Upper lobe of right lung (tissue), 1 donor: ENCODE results near the gene ICAM4. TPM values are rescaled to one million over a fixed set of nuclear protein-coding genes. Genes with fewer than 3 reads are reported as not detected.
A peak's percentile ranks its signal among the peaks of the same experiment; 100 is the strongest.

Source experiments
- ATAC-seq: fragments of 200-7000 bp; cut with Tn5 transposase; one replicate; pipeline ENCODE4 v1.9.1; 2020; ENCODE audit warnings: mild to moderate bottlenecking, moderate library complexity
- DNase-seq: peaks from one replicate; pipeline ENCODE4 v3.0.0-alpha.2; 2020
- H3K27ac ChIP-seq: fragments of 200-600 bp; one replicate; pipeline ENCODE4 v1.8.0; 2022
- H3K27me3 ChIP-seq: fragments of 200-600 bp; one replicate; pipeline ENCODE4 v1.8.0; 2022; ENCODE audit warnings: mild to moderate bottlenecking
- H3K36me3 ChIP-seq: fragments of 200-600 bp; one replicate; pipeline ENCODE4 v1.8.0; 2022
- H3K4me1 ChIP-seq: fragments of 200-600 bp; one replicate; pipeline ENCODE4 v1.8.0; 2022
- H3K4me3 ChIP-seq: fragments of 200-600 bp; one replicate; pipeline ENCODE4 v1.8.0; 2022; ENCODE audit warnings: mild to moderate bottlenecking
- H3K9me3 ChIP-seq: fragments of 200-600 bp; one replicate; pipeline ENCODE4 v1.8.0; 2022
- CTCF ChIP-seq: fragments of 200-600 bp; IDR thresholded peaks from one replicate; pipeline ENCODE4 v1.8.0; 2022; ENCODE audit warnings: antibody characterized with exemption
- intact Hi-C: fragments of 100-400 bp; cut with DNase I; formaldehyde crosslinking; loops from one replicate; pipeline ENCODE4 v1.11.0; 2022
- total RNA-seq: library from RNA; stranded (reverse); fragmentation: NEBNext Ultra II Directional; extraction: Animal tissue kit (Norgen Biotek cat#: 25700); gene quantifications from one replicate; pipeline ENCODE4 v1.2.1, GENCODE V29; 2021
- donor health status: DM: no; HTN: yes; CAD: no; lungs with severe emphysema.

Gene ICAM4
- total RNA-seq, 1 donor from 2014 or later: 11.1 TPM

DNA sequence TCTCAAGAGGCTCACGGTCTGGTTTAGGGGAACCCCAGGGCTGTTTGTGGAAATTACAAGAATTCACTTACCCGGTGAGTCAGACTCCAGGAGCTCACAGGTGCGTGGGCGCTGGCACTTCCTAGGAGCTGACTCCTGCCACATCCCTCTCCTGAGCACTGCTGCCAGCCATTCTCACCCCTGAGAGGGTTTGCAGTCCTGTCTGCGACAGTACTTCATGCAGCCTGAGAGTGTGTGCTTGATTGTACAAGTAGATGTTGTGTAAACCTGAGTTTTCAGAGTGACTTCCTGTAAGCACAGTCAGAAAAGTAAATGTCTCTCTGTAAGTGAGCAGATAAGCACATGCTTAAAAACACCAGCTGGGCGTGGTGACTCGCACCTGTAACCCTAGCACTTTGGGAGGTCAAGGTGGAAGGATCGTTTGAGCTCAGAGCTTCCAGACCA lies 26.6 kb upstream of the ICAM4 start:
- intact Hi-C loops: no loop called here
- no peaks in the 10 kb centered on the region for H3K9me3 ChIP-seq
- peaks cover 9% of the 10 kb centered on the region for H3K4me1 ChIP-seq
- H3K27ac ChIP-seq: peak overlapping the region; percentile 78
- H3K27me3 ChIP-seq: no peaks in the 10 kb centered on the region
- H3K4me3 ChIP-seq: no peak overlapping the region
- no peak for TF ChIP-seq CTCF
- ATAC-seq: peak; percentile 89
- H3K36me3 ChIP-seq: peaks cover 34% of the 10 kb centered on the region
- DNase-seq: peak; percentile 93

- no peak overlapping the region for H3K27ac ChIP-seq
- no peak overlapping the region for H3K4me3 ChIP-seq
- H3K27me3 ChIP-seq: no peaks in the 10 kb centered on the region
- no peak for TF ChIP-seq CTCF
- H3K4me1 ChIP-seq: peaks cover 9% of the 10 kb centered on the region
- intact Hi-C loops: no loop called here
- ATAC-seq (no peak), DNase-seq (no peak)
- H3K36me3 ChIP-seq: peaks cover 10% of the 10 kb centered on the region
- no peaks in the 10 kb centered on the region for H3K9me3 ChIP-seq
Measured at GRCh38 chr19:10262771-10263170, 24.0 kb upstream of the ICAM4 start.

DNA sequence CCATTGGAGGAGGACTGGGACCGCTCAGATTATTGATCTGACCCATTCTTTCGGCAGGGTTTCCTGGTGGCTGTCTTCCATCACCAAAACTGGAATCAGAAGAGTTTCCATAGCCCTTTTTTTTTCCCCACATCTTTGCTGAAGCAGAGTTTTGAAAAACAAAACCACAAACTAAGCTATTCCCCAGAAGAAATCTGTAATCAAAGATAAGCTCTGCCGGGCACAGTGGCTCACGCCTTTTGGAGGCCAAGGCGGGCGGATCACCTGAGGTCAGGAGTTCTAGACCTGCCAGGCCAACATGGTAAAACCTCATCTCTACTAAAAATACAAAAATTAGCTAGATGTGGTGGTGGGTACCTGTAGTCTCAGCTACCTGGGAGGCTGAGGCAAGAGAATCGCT lies 20.0 kb upstream of the ICAM4 start:
- ATAC-seq (no peak), DNase-seq (no peak)
- no peak for TF ChIP-seq CTCF

DNA sequence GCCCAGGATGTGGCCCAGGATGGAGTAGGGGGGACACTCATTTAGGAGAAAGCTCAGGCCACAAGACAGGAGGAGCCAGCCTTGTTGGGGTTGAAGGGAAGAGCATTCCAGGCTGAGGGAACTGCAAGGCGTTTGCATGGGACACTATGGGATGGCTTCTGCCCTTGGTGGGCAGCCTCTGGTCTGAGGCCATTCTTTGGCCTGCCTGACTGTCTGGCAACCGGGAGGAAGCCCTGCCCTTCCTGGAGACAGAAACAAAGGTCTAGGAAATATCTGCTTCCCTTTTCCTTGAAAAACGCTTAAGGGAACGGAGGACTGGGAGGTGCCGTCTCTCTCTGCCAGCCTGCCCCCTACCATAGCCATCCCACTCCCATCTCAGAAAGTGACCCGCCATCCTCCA lies 18.7 kb upstream of the ICAM4 start:
- Histone ChIP-seq H3K27me3 (no peaks in the 10 kb centered on the region), H3K4me1 (peaks cover 6% of the 10 kb centered on the region), H3K9me3 (no peaks in the 10 kb centered on the region), H3K27ac (peak overlapping the region; percentile 95), H3K4me3 (no peak overlapping the region), H3K36me3 (no peaks in the 10 kb centered on the region)
- no peak for TF ChIP-seq CTCF
- no peak for ATAC-seq
- intact Hi-C loops: loop anchor here (2.0 kb wide), 1 partner anchor 121 kb away; no protein-coding TSS in a partner anchor
- DNase-seq: no peak

More for the DNA sequence above, 20.0 kb upstream of the ICAM4 start:
- H3K27ac ChIP-seq: peak overlapping the region; percentile 11
- no peaks in the 10 kb centered on the region for H3K27me3 ChIP-seq
- H3K9me3 ChIP-seq: no peaks in the 10 kb centered on the region
- H3K4me1 ChIP-seq: no peaks in the 10 kb centered on the region
- H3K4me3 ChIP-seq: no peak overlapping the region
- intact Hi-C loops: no loop called here
- H3K36me3 ChIP-seq: no peaks in the 10 kb centered on the region

- DNase-seq (peak; percentile 94), ATAC-seq (peak; percentile 81)
- H3K4me3 ChIP-seq: peak overlapping the region; percentile 80
- intact Hi-C loops: loop anchor here (2.0 kb wide), 1 partner anchor 119 kb away; no protein-coding TSS in a partner anchor
- peaks cover 7% of the 10 kb centered on the region for H3K36me3 ChIP-seq
- H3K4me1 ChIP-seq: peaks cover 11% of the 10 kb centered on the region
- H3K9me3 ChIP-seq: no peaks in the 10 kb centered on the region
- peak overlapping the region; percentile 95 for H3K27ac ChIP-seq
- TF ChIP-seq CTCF: peak; percentile 95
- no peaks in the 10 kb centered on the region for H3K27me3 ChIP-seq
Measured at GRCh38 chr19:10269333-10270179, 17.2 kb upstream of the ICAM4 start.
